Liver (tissue), 3 donors: ENCODE results near the gene HACL1.

Experiments
- FOXA1 ChIP-seq: IDR thresholded peaks from 2 replicates; pipeline ENCODE4 v1.6.1; 2016; ENCODE audit warnings: antibody characterized with exemption
- RAD21 ChIP-seq, 2 donors: IDR thresholded peaks; 2 replicates each; pipeline ENCODE4 v1.6.1; 2016; ENCODE audit warnings: antibody characterized with exemption in 2 of 2, mild to moderate bottlenecking in 2 of 2
- SP1 ChIP-seq: IDR thresholded peaks from 2 replicates; pipeline ENCODE4 v1.6.1; 2018; ENCODE audit warnings: antibody characterized with exemption, mild to moderate bottlenecking
- TF ChIP-seq, protein P1 (sequence below): fragments of 150-350 bp; IDR thresholded peaks from 2 replicates; pipeline ENCODE4 v1.5.1; 2017; ENCODE audit warnings: improper control_type of control experiment, low read depth, low read length; ENCODE audit not compliant: missing input control
- donor health status: healthy.
- donor health status: healthy.

DNA sequence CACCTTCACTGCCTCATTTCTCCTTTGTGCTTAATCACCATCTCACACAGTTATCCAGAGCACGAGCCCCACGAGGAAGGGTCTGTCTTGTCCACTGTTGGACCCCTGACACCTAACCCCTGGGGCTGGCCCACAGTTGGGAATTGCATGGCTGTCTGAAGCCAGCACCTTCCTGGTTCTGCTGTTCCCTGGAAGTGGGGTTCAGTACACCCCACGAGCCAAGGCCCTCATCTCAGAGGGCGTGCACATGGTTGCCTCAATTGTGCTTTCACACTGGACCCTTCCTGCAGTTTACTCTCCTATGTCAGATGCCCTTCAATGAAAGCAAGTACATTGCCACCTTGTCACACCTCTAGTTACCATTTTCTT, 30.8 kb upstream of the HACL1 start:
- no peak for TF ChIP-seq RAD21 (IDR thresholded peaks at IDR 0.05)
- TF ChIP-seq, protein P1, sequence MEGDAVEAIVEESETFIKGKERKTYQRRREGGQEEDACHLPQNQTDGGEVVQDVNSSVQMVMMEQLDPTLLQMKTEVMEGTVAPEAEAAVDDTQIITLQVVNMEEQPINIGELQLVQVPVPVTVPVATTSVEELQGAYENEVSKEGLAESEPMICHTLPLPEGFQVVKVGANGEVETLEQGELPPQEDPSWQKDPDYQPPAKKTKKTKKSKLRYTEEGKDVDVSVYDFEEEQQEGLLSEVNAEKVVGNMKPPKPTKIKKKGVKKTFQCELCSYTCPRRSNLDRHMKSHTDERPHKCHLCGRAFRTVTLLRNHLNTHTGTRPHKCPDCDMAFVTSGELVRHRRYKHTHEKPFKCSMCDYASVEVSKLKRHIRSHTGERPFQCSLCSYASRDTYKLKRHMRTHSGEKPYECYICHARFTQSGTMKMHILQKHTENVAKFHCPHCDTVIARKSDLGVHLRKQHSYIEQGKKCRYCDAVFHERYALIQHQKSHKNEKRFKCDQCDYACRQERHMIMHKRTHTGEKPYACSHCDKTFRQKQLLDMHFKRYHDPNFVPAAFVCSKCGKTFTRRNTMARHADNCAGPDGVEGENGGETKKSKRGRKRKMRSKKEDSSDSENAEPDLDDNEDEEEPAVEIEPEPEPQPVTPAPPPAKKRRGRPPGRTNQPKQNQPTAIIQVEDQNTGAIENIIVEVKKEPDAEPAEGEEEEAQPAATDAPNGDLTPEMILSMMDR = no peak
- no peak for TF ChIP-seq FOXA1
- TF ChIP-seq SP1 = no peak
